Trophoblast cell (in vitro differentiated cells and primary cell): Measurements from ENCODE around the gene LY9.
A peak's percentile ranks its signal among the peaks of the same experiment; 100 is the strongest.

ENCODE experiments used
- DNase-seq, 2 donors: peaks; one replicate each; pipeline ENCODE4 v3.0.0-alpha.2; 2016
- H2AFZ ChIP-seq: 2 replicates; pipeline ENCODE4 v1.6.1; 2013; ENCODE audit warnings: low read length, moderate library complexity, mild to moderate bottlenecking; ENCODE audit not compliant: insufficient read depth, poor library complexity
- H2AK5ac ChIP-seq: 2 replicates; pipeline ENCODE4 v1.6.1; 2013; ENCODE audit warnings: mild to moderate bottlenecking, low read length
- H2BK120ac ChIP-seq: 2 replicates; pipeline ENCODE4 v1.6.1; 2013; ENCODE audit warnings: low read length, mild to moderate bottlenecking, moderate library complexity; ENCODE audit not compliant: insufficient read depth, poor library complexity
- H2BK12ac ChIP-seq: 2 replicates; pipeline ENCODE4 v1.6.1; 2013; ENCODE audit warnings: mild to moderate bottlenecking, low read length, moderate library complexity
- H2BK5ac ChIP-seq: 2 replicates; pipeline ENCODE4 v1.6.1; 2013; ENCODE audit warnings: low read length, low read depth, moderate library complexity, mild to moderate bottlenecking; ENCODE audit not compliant: poor library complexity
- H3K14ac ChIP-seq: 2 replicates; pipeline ENCODE4 v1.6.1; 2013; ENCODE audit warnings: mild to moderate bottlenecking, low read length
- H3K18ac ChIP-seq: 2 replicates; pipeline ENCODE4 v1.6.1; 2013; ENCODE audit warnings: mild to moderate bottlenecking, low read length
- H3K23ac ChIP-seq: 2 replicates; pipeline ENCODE4 v1.6.1; 2013; ENCODE audit warnings: low read length
- H3K27ac ChIP-seq: 2 replicates; pipeline ENCODE4 v1.5.1; 2013; ENCODE audit warnings: low read depth, mild to moderate bottlenecking, inconsistent platforms, low read length, moderate library complexity
- H3K27me3 ChIP-seq: 2 replicates; pipeline ENCODE4 v1.6.1; 2013; ENCODE audit warnings: inconsistent platforms, mild to moderate bottlenecking, low read length, moderate library complexity; ENCODE audit not compliant: insufficient read depth
- H3K36me3 ChIP-seq, 2 experiments: 1 replicate in 1 of 2; 2 replicates in 1 of 2; pipeline ENCODE4 v1.6.1; 2013; ENCODE audit warnings: low read length in 2 of 2, mild to moderate bottlenecking in 2 of 2, moderate library complexity in 1 of 2; ENCODE audit not compliant: insufficient read depth in 2 of 2, control insufficient read depth in 1 of 2
- H3K4ac ChIP-seq: 2 replicates; pipeline ENCODE4 v1.6.1; 2013; ENCODE audit warnings: low read depth, mild to moderate bottlenecking, low read length, moderate library complexity
- H3K4me1 ChIP-seq, 2 experiments: 1 replicate in 1 of 2; 2 replicates in 1 of 2; pipeline ENCODE4 v1.6.1; 2013; ENCODE audit warnings: low read length in 2 of 2, mild to moderate bottlenecking in 2 of 2, moderate library complexity in 1 of 2; ENCODE audit not compliant: insufficient read depth in 2 of 2, control insufficient read depth in 1 of 2
- H3K4me2 ChIP-seq: 2 replicates; pipeline ENCODE4 v1.6.1; 2013; ENCODE audit warnings: inconsistent platforms, mild to moderate bottlenecking, low read length, moderate library complexity
- H3K4me3 ChIP-seq: 2 replicates; pipeline ENCODE4 v1.5.1; 2013; ENCODE audit warnings: mild to moderate bottlenecking, low read depth, low read length, inconsistent platforms
- H3K79me1 ChIP-seq: one replicate; pipeline ENCODE4 v1.6.1; 2013; ENCODE audit warnings: low read length
- H3K79me2 ChIP-seq: 2 replicates; pipeline ENCODE4 v1.6.1; 2013; ENCODE audit warnings: low read length, mild to moderate bottlenecking; ENCODE audit not compliant: control insufficient read depth, insufficient read depth, poor library complexity
- H3K9ac ChIP-seq: 2 replicates; pipeline ENCODE4 v1.6.1; 2013; ENCODE audit warnings: mild to moderate bottlenecking, low read length
- H3K9me3 ChIP-seq: 2 replicates; pipeline ENCODE4 v1.6.1; 2013; ENCODE audit warnings: low read depth, mild to moderate bottlenecking, control low read depth, inconsistent platforms, low read length; ENCODE audit not compliant: insufficient read depth
- H4K12ac ChIP-seq: 2 replicates; pipeline ENCODE4 v1.6.1; 2013; ENCODE audit warnings: low read depth, mild to moderate bottlenecking, low read length, moderate library complexity
- H4K8ac ChIP-seq: 2 replicates; pipeline ENCODE4 v1.6.1; 2013; ENCODE audit warnings: low read depth, mild to moderate bottlenecking, low read length, moderate library complexity
- H4K91ac ChIP-seq: one replicate; pipeline ENCODE4 v1.6.1; 2013; ENCODE audit warnings: low read depth, mild to moderate bottlenecking, low read length, moderate library complexity
- WGBS: extraction: QIAGEN DNeasy Blood & Tissue Kit; methylation state at CpG from one replicate; pipeline ENCODE4 v1.1.7; 2013; ENCODE audit warnings: missing lambda C conversion rate; ENCODE audit not compliant: insufficient read length, insufficient coverage; ENCODE audit errors: extremely low coverage; 5-methylcytosine and 5-hydroxymethylcytosine counted together

The LY9 gene

GRCh38 chr1:160810486-160810885 lies 14.5 kb downstream of the LY9 start:
- H3K4ac ChIP-seq, result no peak overlapping the region
- H2BK120ac ChIP-seq, result no peak overlapping the region
- H3K27me3 ChIP-seq, result no peaks in the 10 kb centered on the region
- peak; percentile 20 to 95 for DNase-seq
- no peak overlapping the region for H2BK12ac ChIP-seq
- WGBS, result no CpG with 5 or more reads among the region's 1 CpG
- no peak overlapping the region for H4K91ac ChIP-seq
- no peaks in the 10 kb centered on the region for H3K79me2 ChIP-seq
- no peak overlapping the region for H2AFZ ChIP-seq
- no peak overlapping the region for H3K4me3 ChIP-seq
- H3K9me3 ChIP-seq, result peaks cover 5% of the 10 kb centered on the region
- H4K12ac ChIP-seq, result no peak overlapping the region
- no peak overlapping the region for H2BK5ac ChIP-seq
- H3K36me3 ChIP-seq, result no peaks in the 10 kb centered on the region
- no peak overlapping the region for H2AK5ac ChIP-seq
- H3K4me1 ChIP-seq, result peaks cover 7 to 20% of the 10 kb centered on the region in 2 experiments
- H3K79me1 ChIP-seq, result no peaks in the 10 kb centered on the region
- no peak overlapping the region for H3K23ac ChIP-seq
- no peak overlapping the region for H3K18ac ChIP-seq
- no peak overlapping the region for H3K27ac ChIP-seq
- peak overlapping the region; percentile 29 for H3K4me2 ChIP-seq
- no peak overlapping the region for H3K9ac ChIP-seq
- no peak overlapping the region for H3K14ac ChIP-seq
- H4K8ac ChIP-seq, result no peak overlapping the region

- peak; percentile 18 to 79 for DNase-seq
- H2BK120ac ChIP-seq, result peak overlapping the region; percentile 25
- H2AK5ac ChIP-seq, result peak overlapping the region; percentile 90
- H3K79me2 ChIP-seq, result no peaks in the 10 kb centered on the region
- H3K4ac ChIP-seq, result no peak overlapping the region
- H3K23ac ChIP-seq, result no peak overlapping the region
- WGBS, result no CpG with 5 or more reads among the region's 2 CpGs
- H3K27me3 ChIP-seq, result no peaks in the 10 kb centered on the region
- no peaks in the 10 kb centered on the region for H3K36me3 ChIP-seq
- H3K4me1 ChIP-seq, result peaks cover 7 to 20% of the 10 kb centered on the region in 2 experiments
- H3K9ac ChIP-seq, result no peak overlapping the region
- no peak overlapping the region for H2BK5ac ChIP-seq
- no peak overlapping the region for H2AFZ ChIP-seq
- H3K4me3 ChIP-seq, result no peak overlapping the region
- H3K4me2 ChIP-seq, result no peak overlapping the region
- no peak overlapping the region for H4K12ac ChIP-seq
- H3K79me1 ChIP-seq, result no peaks in the 10 kb centered on the region
- H3K14ac ChIP-seq, result no peak overlapping the region
- H3K9me3 ChIP-seq, result peaks cover 5% of the 10 kb centered on the region
- no peak overlapping the region for H3K18ac ChIP-seq
- no peak overlapping the region for H4K8ac ChIP-seq
- no peak overlapping the region for H4K91ac ChIP-seq
- peak overlapping the region; percentile 92 for H2BK12ac ChIP-seq
- H3K27ac ChIP-seq, result no peak overlapping the region
Measured at GRCh38 chr1:160811147-160811546, 15.2 kb downstream of the LY9 start.

- DNase-seq, result peak; percentile 52 to 83
- Histone ChIP-seq H4K12ac (no peak overlapping the region), H3K18ac (no peak overlapping the region), H2AFZ (no peak overlapping the region), H4K91ac (no peak overlapping the region), H2BK12ac (no peak overlapping the region), H3K4ac (no peak overlapping the region), H3K4me3 (no peak overlapping the region), H2BK5ac (no peak overlapping the region), H3K4me1 (peaks cover 7 to 14% of the 10 kb centered on the region in 2 experiments), H3K9ac (no peak overlapping the region), H3K36me3 (no peaks in the 10 kb centered on the region), H4K8ac (no peak overlapping the region), H3K23ac (no peak overlapping the region), H3K9me3 (no peaks in the 10 kb centered on the region), H2AK5ac (no peak overlapping the region), H3K27ac (no peak overlapping the region), H3K79me1 (no peaks in the 10 kb centered on the region), H3K79me2 (no peaks in the 10 kb centered on the region), H3K4me2 (no peak overlapping the region), H3K14ac (no peak overlapping the region), H3K27me3 (no peaks in the 10 kb centered on the region), H2BK120ac (no peak overlapping the region)
- no CpG with 5 or more reads among the region's 7 CpGs for WGBS
Measured at GRCh38 chr1:160813215-160813614, 17.2 kb downstream of the LY9 start.

GRCh38 chr1:160814316-160814715 lies 18.3 kb downstream of the LY9 start:
- Histone ChIP-seq H2AK5ac (no peak overlapping the region), H2BK12ac (no peak overlapping the region), H2BK120ac (no peak overlapping the region), H3K4me2 (no peak overlapping the region), H3K27ac (no peak overlapping the region), H4K12ac (no peak overlapping the region), H3K4me1 (peaks cover 7 to 14% of the 10 kb centered on the region in 2 experiments), H3K9ac (no peak overlapping the region), H3K79me2 (no peaks in the 10 kb centered on the region), H3K4me3 (no peak overlapping the region), H3K14ac (no peak overlapping the region), H2AFZ (no peak overlapping the region), H3K23ac (no peak overlapping the region), H3K36me3 (no peaks in the 10 kb centered on the region), H3K4ac (no peak overlapping the region), H3K27me3 (no peaks in the 10 kb centered on the region), H4K91ac (no peak overlapping the region), H3K18ac (no peak overlapping the region), H3K9me3 (no peaks in the 10 kb centered on the region), H2BK5ac (no peak overlapping the region), H3K79me1 (no peaks in the 10 kb centered on the region), H4K8ac (no peak overlapping the region)
- no peak for DNase-seq
- no CpG with 5 or more reads among the region's 6 CpGs for WGBS
